GM12891 (cell line): ENCODE measurements around the gene ARFGAP2.

Experiments
- POLR2A ChIP-seq: IDR thresholded peaks from 2 replicates; pipeline ENCODE4 v1.6.1; 2011; ENCODE audit warnings: low read depth, low read length, control low read depth
- TAF1 ChIP-seq: IDR thresholded peaks from 2 replicates; pipeline ENCODE4 v1.6.1; 2011; ENCODE audit warnings: low read depth, low read length, control low read depth

DNA sequence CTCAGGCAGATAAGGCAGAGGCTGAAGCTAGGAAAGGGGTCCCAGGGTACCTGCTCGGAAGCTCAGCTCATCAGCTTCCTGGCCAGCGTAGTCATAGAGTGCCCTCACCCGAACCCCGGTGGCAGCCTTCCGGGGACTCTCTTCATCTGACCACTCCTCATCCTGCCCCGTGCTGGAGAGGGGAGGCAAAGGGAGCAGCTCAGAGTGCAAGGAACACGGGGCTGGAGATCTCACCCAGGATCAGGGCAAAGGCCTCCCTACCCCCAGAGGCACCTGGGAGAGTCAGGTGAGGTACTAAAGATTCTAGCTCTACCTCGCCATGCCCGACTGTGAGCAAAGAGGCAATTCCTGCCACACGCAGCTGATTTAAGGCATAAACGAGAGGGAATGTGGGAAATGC, 1.6 kb upstream of the ARFGAP2 start:
- TF ChIP-seq POLR2A (no peak), TAF1 (no peak)
